IMR-90 (cell line): ENCODE measurements around the gene TMEM92. TPM values are rescaled to one million over a fixed set of nuclear protein-coding genes. Genes with fewer than 3 reads are reported as not detected.

ENCODE experiments used
- ATAC-seq: fragments of 200-7000 bp; cut with Tn5 transposase; 2 replicates; pipeline ENCODE4 v1.9.1; 2020; ENCODE audit warnings: low read depth, mild to moderate bottlenecking, moderate library complexity
- BruUV-seq: library from RNA; stranded (reverse); fragments of 400-500 nt; replicated peaks from 2 replicates; lab custom pipeline; 2021; lab: Mats Ljungman, UMichigan
- CTCF ChIA-PET: fragments of 300-600 bp; formaldehyde crosslinking; extraction: SDS; loops from one replicate; lab custom pipeline; 2021; ENCODE audit warnings: antibody characterized with exemption; lab: Yijun Ruan, JAX
- POLR2A ChIA-PET: fragments of 300-600 bp; sonication (Branson Sonifier 250); formaldehyde crosslinking; loops from one replicate; lab custom pipeline; 2022; ENCODE audit warnings: antibody characterized with exemption; ENCODE audit not compliant: unreplicated experiment; lab: Charles Lee
- DNase-seq: peaks from one replicate; pipeline ENCODE4 v3.0.0; 2013
- H2AFZ ChIP-seq: replicated peaks from 2 replicates; pipeline ENCODE3; 2013; ENCODE audit warnings: low read length, mild to moderate bottlenecking; ENCODE audit not compliant: poor library complexity
- H2AK5ac ChIP-seq: 2 replicates; pipeline ENCODE4 v1.6.1; 2013; ENCODE audit warnings: low read depth, low read length, inconsistent platforms
- H2AK9ac ChIP-seq: replicated peaks from 2 replicates; pipeline ENCODE3; 2013; ENCODE audit warnings: mild to moderate bottlenecking, low read depth, low read length, moderate library complexity; ENCODE audit not compliant: poor library complexity
- H2BK120ac ChIP-seq: 2 replicates; pipeline ENCODE4 v1.6.1; 2013; ENCODE audit warnings: low read depth, low read length, inconsistent platforms
- H2BK15ac ChIP-seq: 3 replicates; pipeline ENCODE4 v1.6.1; 2013; ENCODE audit warnings: low read depth, low read length, inconsistent platforms
- H2BK20ac ChIP-seq: 2 replicates; pipeline ENCODE4 v1.6.1; 2013; ENCODE audit warnings: low read depth, mild to moderate bottlenecking, inconsistent platforms, low read length, moderate library complexity
- H2BK5ac ChIP-seq: 2 replicates; pipeline ENCODE4 v1.6.1; 2013; ENCODE audit warnings: mild to moderate bottlenecking, low read depth, low read length, inconsistent platforms; ENCODE audit not compliant: poor library complexity, severe bottlenecking
- H3K14ac ChIP-seq: replicated peaks from 2 replicates; pipeline ENCODE4 v1.6.1; 2013; ENCODE audit warnings: low read depth, low read length, inconsistent platforms
- H3K18ac ChIP-seq: 2 replicates; pipeline ENCODE4 v1.6.1; 2013; ENCODE audit warnings: low read depth, low read length, control low read depth
- H3K23ac ChIP-seq: 2 replicates; pipeline ENCODE4 v1.6.1; 2013; ENCODE audit warnings: low read depth, low read length, inconsistent platforms
- H3K27ac ChIP-seq: 2 replicates; pipeline ENCODE4 v1.5.1; 2013; ENCODE audit warnings: mild to moderate bottlenecking, control low read depth, low read length; ENCODE audit not compliant: insufficient read depth
- H3K27me3 ChIP-seq: 2 replicates; pipeline ENCODE4 v1.6.1; 2013; ENCODE audit warnings: low read length; ENCODE audit not compliant: control insufficient read depth, insufficient read depth
- H3K36me3 ChIP-seq: 2 replicates; pipeline ENCODE4 v1.6.1; 2013; ENCODE audit warnings: low read length, mixed read lengths; ENCODE audit not compliant: control insufficient read depth, insufficient read depth
- H3K4ac ChIP-seq: 2 replicates; pipeline ENCODE4 v1.6.1; 2013; ENCODE audit warnings: low read depth, low read length, inconsistent platforms
- H3K4me1 ChIP-seq: 2 replicates; pipeline ENCODE4 v1.6.1; 2013; ENCODE audit warnings: low read length, mixed read lengths; ENCODE audit not compliant: control insufficient read depth, insufficient read depth
- H3K4me2 ChIP-seq: 2 replicates; pipeline ENCODE4 v1.6.1; 2013; ENCODE audit warnings: low read depth, mild to moderate bottlenecking, control low read depth, low read length, moderate library complexity
- H3K4me3 ChIP-seq: 2 replicates; pipeline ENCODE4 v1.5.1; 2013; ENCODE audit warnings: low read depth, mild to moderate bottlenecking, control low read depth, low read length, moderate library complexity; ENCODE audit not compliant: insufficient read depth
- H3K56ac ChIP-seq: 2 replicates; pipeline ENCODE4 v1.6.1; 2013; ENCODE audit warnings: low read length, inconsistent platforms; ENCODE audit not compliant: insufficient read depth; ENCODE audit errors: extremely low read depth
- H3K79me1 ChIP-seq, 2 experiments: 2 replicates each; pipeline ENCODE4 v1.6.1; 2013; ENCODE audit warnings: low read length in 2 of 2, inconsistent platforms in 1 of 2, low read depth in 1 of 2
- H3K9ac ChIP-seq: 2 replicates; pipeline ENCODE4 v1.6.1; 2013; ENCODE audit warnings: low read depth, low read length, control low read depth
- H3K9me1 ChIP-seq: 2 replicates; pipeline ENCODE4 v1.6.1; 2013; ENCODE audit warnings: low read length, inconsistent platforms; ENCODE audit not compliant: insufficient read depth
- H3K9me3 ChIP-seq: 2 replicates; pipeline ENCODE4 v1.6.1; 2013; ENCODE audit warnings: low read length; ENCODE audit not compliant: control insufficient read depth, insufficient read depth
- H4K20me1 ChIP-seq: 2 replicates; pipeline ENCODE4 v1.6.1; 2013; ENCODE audit warnings: low read length, inconsistent platforms; ENCODE audit not compliant: insufficient read depth
- H4K5ac ChIP-seq: 2 replicates; pipeline ENCODE4 v1.6.1; 2013; ENCODE audit warnings: mild to moderate bottlenecking, low read depth, low read length, control low read depth
- H4K8ac ChIP-seq, 2 experiments: 2 replicates each; pipeline ENCODE4 v1.6.1; 2013; ENCODE audit warnings: low read depth in 2 of 2, low read length in 2 of 2, control low read depth in 1 of 2, inconsistent platforms in 1 of 2
- H4K91ac ChIP-seq: 2 replicates; pipeline ENCODE4 v1.6.1; 2013; ENCODE audit warnings: low read depth, low read length, inconsistent platforms; ENCODE audit not compliant: insufficient read depth
- CEBPB ChIP-seq: IDR thresholded peaks from 2 replicates; pipeline ENCODE4 v1.6.1; 2012; ENCODE audit warnings: low read depth, low read length, improper control_type of control experiment
- CHD1 ChIP-seq: IDR thresholded peaks from 2 replicates; pipeline ENCODE4 v1.6.1; 2012; ENCODE audit warnings: low read depth, low read length, improper control_type of control experiment
- MAFK ChIP-seq: IDR thresholded peaks from 2 replicates; pipeline ENCODE4 v1.6.1; 2012; ENCODE audit warnings: low read depth, low read length, improper control_type of control experiment
- NFE2L2 ChIP-seq: fragments of 150-350 bp; IDR thresholded peaks from 2 replicates; pipeline ENCODE4 v1.6.1; 2016; ENCODE audit warnings: low read depth, mild to moderate bottlenecking, low read length
- WGBS, 2 experiments: methylation state at CpG; one replicate each; pipeline versions ENCODE4 v1.1.5 to v1.1.7; 2013; ENCODE audit warnings: missing lambda C conversion rate in 2 of 2; ENCODE audit not compliant: insufficient read length in 1 of 2; ENCODE audit errors: extremely low coverage in 2 of 2; 5-methylcytosine and 5-hydroxymethylcytosine counted together
- dilution Hi-C: fragments of 300-500 bp; cut with HindIII; formaldehyde crosslinking; loops from one replicate; pipeline ENCODE4 v1.14.3; 2018; ENCODE audit warnings: low sequenced_read_pairs; ENCODE audit not compliant: unreplicated experiment
- in situ Hi-C: fragments of 300-500 bp; cut with MboI; formaldehyde crosslinking; loops from 3 replicates; pipeline ENCODE4 v1.14.3; 2019; ENCODE audit warnings: low sequenced_read_pairs, inconsistent platforms, mixed read lengths
- intact Hi-C: fragments of 100-400 bp; cut with micrococcal nuclease; formaldehyde crosslinking; loops from 2 replicates; pipeline ENCODE4 v1.10.0; 2022
- polyA plus RNA-seq, 3 experiments: library from polyadenylated mRNA; depleted of rRNA; stranded (reverse); fragments of >200 nt; gene quantifications; 2 replicates each; pipeline ENCODE4 v1.2.3, GENCODE V29; 2012; ENCODE audit warnings: low replicate concordance in 1 of 3
- total RNA-seq: library from RNA; depleted of rRNA; stranded (reverse); fragments of >200 nt; gene quantifications from 2 replicates; pipeline ENCODE4 v1.2.3, GENCODE V29; 2012
- TF ChIP-seq, protein P1 (sequence below): fragments of 150-350 bp; IDR thresholded peaks from 2 replicates; pipeline ENCODE4 v1.6.1; 2016; ENCODE audit warnings: low read depth, mild to moderate bottlenecking, low read length, moderate library complexity, borderline replicate concordance

Gene TMEM92
- total and polyA plus RNA-seq, 2 of the 4 experiments (the other 2 are of a cell fraction): 0.18 to 1.7 TPM

- intact Hi-C loops (no loop called here), dilution Hi-C loops (no loop called here), in situ Hi-C loops (no loop called here)
- H2BK120ac ChIP-seq: peak overlapping the region; percentile 54
- no peak for DNase-seq
- H3K9ac ChIP-seq: no peak overlapping the region
- H3K79me1 ChIP-seq: peaks cover 8 to 21% of the 10 kb centered on the region in 2 experiments; a peak in 3 of 4 replicates
- H3K4ac ChIP-seq: peak overlapping the region; percentile 76
- H4K5ac ChIP-seq: peak overlapping the region; percentile 19; the same call in 1 of the 2 replicates
- peak overlapping the region; percentile 77; the same call in 1 of the 3 replicates for H2BK15ac ChIP-seq
- H4K20me1 ChIP-seq: no peaks in the 10 kb centered on the region
- H3K18ac ChIP-seq: peak overlapping the region; percentile 73
- H3K27ac ChIP-seq: peak overlapping the region; percentile 25; the same call in 1 of the 2 replicates
- no TSS peak for BruUV-seq
- H4K91ac ChIP-seq: peak overlapping the region; percentile 84; the same call in 1 of the 2 replicates
- H3K14ac ChIP-seq: peak overlapping the region; percentile 55
- H3K9me3 ChIP-seq: no peaks in the 10 kb centered on the region
- WGBS, 2 experiments: 70% methylated on average over 2 of the region's 8 CpGs; no CpG with 5 or more reads in 1 of the 2 experiments
- POLR2A ChIA-PET: interaction anchor here (1.2 kb wide), 1 partner anchor 108 kb away, joined by 5 read pairs; no protein-coding TSS in a partner anchor
- peak overlapping the region; percentile 43 for H2AFZ ChIP-seq
- CTCF ChIA-PET: no interaction called here
- H2BK20ac ChIP-seq: peak overlapping the region; percentile 77
- no peaks in the 10 kb centered on the region for H3K27me3 ChIP-seq
- peak overlapping the region; percentile 50; the same call in 1 of the 2 replicates for H3K4me2 ChIP-seq
- ATAC-seq: no peak
- no peak overlapping the region for H3K4me3 ChIP-seq
- H3K4me1 ChIP-seq: peaks cover 28% of the 10 kb centered on the region
- H2AK5ac ChIP-seq: peak overlapping the region; percentile 83
- peak overlapping the region; percentile 65 for H2AK9ac ChIP-seq
- no peak overlapping the region; the same call in 1 of the 2 replicates for H3K56ac ChIP-seq
- peak overlapping the region; percentile 60; the same call in 1 of the 2 replicates for H3K23ac ChIP-seq
- peaks cover 22% of the 10 kb centered on the region for H3K9me1 ChIP-seq
- H4K8ac ChIP-seq: peak overlapping the region in 1 of 2 experiments; percentile 46; a peak in 2 of 4 replicates
- H3K36me3 ChIP-seq: peaks cover 12% of the 10 kb centered on the region
- TF ChIP-seq MAFK (0 out of 2 replicates have a peak, but pooled peaks have one; percentile 1), NFE2L2 (peak; percentile 87), CEBPB (no peak), CHD1 (no peak)
- TF ChIP-seq, protein P1, sequence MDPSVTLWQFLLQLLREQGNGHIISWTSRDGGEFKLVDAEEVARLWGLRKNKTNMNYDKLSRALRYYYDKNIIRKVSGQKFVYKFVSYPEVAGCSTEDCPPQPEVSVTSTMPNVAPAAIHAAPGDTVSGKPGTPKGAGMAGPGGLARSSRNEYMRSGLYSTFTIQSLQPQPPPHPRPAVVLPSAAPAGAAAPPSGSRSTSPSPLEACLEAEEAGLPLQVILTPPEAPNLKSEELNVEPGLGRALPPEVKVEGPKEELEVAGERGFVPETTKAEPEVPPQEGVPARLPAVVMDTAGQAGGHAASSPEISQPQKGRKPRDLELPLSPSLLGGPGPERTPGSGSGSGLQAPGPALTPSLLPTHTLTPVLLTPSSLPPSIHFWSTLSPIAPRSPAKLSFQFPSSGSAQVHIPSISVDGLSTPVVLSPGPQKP: no peak
- H2BK5ac ChIP-seq: peak overlapping the region; percentile 38
Observed at GRCh38 chr17:50276588-50277356, 2.5 kb downstream of the TMEM92 start.
